ENCODE results near the gene UROD.

The UROD gene

DNA sequence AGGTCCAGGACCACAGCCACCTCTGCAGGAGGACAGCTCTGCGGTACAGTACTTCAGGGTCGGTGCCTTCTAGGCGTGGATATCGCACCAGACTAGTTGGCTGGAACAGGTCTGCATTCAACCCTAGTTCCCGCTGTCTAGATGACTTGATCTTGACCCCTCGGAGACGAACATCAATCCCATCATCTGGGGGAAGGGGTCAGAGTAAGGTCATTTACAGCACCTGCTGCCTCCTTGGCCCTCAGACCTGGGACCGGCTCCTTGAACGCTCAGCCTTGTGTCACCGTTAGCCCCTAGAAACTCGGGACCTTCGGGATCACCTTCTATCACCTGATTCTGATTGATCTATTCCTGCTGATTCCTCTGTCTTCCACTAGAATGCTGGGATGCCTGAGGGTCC is 3.5 kb upstream of the UROD start:
- no peak for DNase-seq (ENCODE audit: low read depth)

DNA sequence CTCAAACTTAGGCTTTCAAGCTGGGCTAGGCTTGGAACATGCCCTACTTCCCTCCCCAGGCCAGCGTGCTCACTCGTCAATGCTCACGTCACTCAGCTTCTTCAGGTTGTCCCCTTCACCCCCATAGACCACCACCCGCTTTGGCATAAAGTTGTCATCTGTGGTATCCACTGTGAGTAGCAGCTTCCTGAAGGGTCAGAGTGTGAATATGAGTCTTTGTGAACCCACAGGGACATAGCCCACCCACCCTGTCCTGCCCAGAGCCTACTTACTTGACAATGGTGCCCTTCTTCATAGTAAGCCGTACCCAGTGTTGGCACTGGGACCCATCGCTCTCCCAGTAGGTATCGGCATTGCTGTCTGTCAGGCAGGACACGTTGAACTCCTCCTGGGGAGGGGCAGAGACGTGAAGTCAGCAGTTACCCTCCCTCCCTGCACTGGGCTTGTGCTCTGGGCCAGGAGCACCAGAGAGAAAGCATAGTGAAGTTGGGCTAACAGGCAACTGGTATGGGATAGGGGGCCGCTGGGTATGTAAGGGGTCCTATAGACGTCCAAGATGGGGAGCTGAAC is 2.7 kb upstream of the UROD start:
- no peak for DNase-seq (ENCODE audit: low read depth)

DNA sequence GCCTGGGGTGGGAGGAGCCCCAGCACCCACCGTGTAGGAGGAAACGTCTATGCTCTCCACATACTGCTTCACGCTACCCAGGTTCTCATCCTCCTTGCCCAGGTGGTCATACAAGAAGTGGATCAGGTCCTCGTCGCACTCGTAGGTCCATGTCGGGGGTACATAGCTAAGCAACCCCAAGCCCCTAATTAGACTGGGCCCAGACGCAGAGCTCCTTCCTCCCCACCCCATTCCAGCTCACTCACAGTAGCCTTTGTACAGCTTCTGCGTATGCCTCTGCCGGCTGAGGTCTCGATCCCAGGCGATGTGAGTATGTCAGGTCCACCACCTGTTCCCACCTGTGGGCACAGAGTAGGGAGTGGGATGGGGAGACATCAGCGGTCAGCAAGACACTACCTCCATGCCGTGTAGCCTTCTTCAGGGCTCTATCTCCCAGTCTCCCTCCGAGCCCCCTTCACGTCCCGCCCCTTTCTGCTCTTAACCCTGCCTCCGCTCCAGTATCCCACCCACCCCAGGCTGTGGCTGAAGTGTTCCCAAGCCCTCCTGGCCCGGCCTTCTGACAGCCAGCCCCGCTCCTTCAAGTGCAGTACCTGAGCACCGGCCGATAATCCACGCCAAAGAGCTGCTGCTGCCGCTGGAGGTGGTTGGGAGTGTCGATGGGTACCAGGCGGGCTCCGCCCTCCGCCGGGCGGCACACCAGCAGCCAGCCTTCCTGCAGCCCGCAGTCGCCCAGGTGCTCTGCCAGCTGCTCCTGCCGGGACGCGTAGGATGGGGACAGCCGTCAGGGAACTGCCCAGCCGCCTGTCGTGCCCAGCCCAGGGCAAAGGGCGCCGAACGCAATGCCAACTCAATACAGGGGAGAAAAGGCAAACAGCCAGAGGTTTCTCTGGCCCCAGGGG is 1.8 kb upstream of the UROD start:
- DNase-seq (ENCODE audit: low read depth) = peak; percentile 19

DNA sequence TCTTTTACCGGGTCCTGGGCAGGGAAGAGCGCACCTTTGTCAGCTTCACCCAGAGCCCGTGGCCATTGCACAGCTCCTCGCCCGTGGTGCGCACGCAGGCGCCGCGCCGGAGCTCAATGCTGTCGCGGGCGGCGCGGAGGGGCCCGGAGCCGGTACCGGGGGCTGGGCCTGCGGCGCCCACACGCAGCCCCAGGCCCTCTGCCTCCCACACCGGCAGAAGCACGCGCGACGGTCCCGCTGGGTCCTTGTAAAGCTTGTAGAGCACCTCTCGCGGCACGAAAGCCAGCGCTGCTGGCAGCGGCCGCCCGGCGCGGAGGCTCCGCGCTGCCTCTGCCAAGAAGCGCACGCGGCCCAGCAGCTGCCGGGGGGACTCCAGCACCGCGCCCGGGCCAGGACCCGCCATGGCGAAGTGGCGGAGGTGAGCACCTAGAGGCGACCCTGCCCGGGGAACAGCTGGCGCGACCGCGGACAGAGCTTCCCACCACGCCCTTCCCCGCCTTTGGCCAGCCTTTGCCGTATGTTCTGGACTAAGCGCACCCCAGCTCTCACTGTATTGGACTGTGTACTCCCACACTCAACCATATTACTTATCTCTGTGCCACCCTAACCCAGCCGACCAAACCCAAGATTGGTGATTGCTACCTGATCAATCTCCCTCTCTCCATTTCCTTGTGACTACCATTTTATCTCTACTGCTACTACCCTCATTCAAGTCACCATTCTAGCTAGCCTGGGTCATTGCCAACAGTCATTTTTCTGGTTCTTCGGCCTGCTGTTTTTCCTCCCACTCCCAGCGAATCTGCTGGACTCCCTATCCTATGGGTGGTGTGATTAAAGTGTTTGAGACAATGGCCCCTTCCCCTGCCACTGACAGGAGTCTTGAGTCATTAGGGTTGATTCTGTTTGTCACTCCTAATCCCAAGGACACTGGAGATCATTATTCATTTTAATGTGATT is 921 bp upstream of the UROD start, which contains the start of gene HECTD3:
Gene HECTD3 (minus strand): TSS at position 470 of the 957 bp plus-strand sequence. CDS start 67 bp downstream, at position 403.
- peak; percentile 80 for DNase-seq (ENCODE audit: low read depth)

DNA sequence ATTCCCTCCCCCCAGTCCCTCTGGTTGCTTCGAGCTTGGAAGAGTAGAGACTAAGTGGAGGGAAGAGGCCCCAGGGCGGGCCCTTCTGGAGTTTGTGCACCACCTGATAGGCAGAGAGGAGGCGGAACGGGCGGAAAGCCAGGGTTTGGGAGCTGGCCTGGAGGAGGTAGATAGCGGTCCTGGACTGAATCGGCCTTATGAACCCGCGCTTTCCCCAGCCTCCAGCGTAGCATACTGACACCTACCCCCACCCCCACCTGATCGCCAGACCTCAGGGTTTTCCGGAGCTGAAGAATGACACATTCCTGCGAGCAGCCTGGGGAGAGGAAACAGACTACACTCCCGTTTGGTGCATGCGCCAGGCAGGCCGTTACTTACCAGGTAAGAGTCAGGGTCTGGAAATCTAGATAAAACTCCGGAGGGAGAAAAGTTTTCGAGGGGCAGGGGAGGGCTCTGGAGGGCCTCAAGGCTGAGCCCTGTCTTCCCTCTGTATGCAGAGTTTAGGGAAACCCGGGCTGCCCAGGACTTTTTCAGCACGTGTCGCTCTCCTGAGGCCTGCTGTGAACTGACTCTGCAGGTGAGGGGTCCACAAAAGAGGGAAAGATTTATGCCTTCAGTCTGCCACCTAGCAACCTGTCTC is 705 bp downstream of the UROD start:
- DNase-seq (ENCODE audit: low read depth) = peak; percentile 73

DNA sequence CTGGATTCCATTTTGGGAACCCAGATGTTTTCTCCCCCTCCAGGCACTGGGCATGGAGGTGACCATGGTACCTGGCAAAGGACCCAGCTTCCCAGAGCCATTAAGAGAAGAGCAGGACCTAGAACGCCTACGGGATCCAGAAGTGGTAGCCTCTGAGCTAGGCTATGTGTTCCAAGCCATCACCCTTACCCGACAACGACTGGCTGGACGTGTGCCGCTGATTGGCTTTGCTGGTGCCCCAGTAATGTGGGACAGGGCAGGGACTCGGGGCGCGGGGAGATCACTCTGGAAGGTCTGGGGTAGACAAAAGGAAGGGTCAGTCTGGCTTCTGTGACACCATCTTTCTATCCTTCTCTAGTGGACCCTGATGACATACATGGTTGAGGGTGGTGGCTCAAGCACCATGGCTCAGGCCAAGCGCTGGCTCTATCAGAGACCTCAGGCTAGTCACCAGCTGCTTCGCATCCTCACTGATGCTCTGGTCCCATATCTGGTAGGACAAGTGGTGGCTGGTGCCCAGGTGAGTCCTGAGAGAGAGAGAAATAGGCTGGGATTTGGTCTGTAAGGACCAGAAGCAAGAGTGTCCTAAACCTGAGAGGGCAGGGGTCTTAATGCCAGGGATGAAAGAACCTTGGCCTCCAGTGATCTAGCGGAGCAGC is 1.6 kb downstream of the UROD start:
- no peak for DNase-seq (ENCODE audit: low read depth)

DNA sequence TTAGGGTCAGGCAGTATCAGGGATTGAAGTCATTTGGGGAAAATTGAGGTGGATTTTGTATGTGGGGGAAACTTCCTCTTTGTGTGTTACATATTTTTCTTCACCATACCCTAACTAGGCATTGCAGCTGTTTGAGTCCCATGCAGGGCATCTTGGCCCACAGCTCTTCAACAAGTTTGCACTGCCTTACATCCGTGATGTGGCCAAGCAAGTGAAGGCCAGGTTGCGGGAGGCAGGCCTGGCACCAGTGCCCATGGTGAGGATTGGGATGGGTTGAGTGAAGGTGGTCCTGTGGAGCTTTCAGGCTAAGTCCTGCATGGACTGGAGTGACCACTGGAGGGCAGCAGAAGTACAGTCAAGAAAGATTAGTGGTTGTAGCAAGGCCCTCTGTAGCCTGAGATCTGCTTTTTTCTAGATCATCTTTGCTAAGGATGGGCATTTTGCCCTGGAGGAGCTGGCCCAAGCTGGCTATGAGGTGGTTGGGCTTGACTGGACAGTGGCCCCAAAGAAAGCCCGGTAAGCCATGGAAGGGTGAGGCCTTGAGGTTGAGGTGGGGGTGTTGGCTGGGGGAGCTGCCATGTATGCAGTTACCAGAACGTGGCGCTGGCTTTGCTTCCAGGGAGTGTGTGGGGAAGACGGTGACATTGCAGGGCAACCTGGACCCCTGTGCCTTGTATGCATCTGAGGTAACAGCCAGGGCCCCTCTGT is 2.4 kb downstream of the UROD start:
- DNase-seq (ENCODE audit: low read depth) = peak; percentile 84

DNA sequence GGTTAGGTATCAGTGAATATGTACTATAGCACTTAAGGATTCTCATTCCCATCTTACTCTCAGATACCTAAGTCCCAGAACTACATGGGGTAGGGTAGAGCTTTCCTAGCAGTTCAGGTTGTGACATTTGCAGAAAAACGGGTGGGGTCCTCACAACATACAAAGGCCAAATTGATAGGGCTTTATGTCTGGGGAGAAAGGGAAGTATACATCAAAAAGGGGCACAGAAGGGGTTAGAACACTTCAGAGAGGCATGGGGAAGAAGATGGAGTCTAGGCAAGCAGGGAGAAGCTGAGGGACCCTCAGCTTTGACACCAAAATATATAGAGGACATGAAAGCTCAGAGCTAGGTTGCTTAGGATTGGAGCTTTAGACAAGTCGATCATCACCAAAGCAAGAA is 3.6 kb downstream of the UROD start:
- DNase-seq (ENCODE audit: low read depth) = no peak

DNA sequence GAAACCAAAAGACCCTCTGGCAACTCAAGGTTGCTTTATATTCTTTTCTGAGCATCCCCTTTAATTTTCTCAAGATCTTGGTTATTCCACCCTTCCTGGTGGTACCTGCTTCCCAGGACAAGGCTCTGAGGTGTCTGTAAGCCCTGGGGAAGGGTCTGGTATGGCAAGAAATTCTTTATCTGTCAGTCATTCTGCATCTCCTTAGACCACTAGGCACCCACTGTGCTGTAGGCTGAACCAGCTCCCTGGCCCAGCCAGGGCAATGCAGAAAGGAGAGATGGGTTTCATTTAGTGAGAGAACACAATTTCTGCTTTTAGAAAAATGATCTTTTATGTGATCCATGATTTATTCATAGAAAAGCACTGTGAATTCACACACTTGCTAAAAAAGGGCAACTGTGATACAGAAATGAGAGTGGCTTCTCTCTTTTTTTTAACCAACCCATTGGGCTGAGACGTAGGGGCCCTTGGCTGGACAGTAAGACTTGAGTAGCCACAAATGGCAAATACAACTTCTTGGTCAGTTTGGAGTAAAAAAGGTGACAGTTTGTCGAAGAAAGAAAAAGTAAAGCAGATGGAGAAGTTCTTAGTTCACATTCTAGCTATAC is 4.1 kb downstream of the UROD start:
- DNase-seq (ENCODE audit: low read depth) = no peak

DNA sequence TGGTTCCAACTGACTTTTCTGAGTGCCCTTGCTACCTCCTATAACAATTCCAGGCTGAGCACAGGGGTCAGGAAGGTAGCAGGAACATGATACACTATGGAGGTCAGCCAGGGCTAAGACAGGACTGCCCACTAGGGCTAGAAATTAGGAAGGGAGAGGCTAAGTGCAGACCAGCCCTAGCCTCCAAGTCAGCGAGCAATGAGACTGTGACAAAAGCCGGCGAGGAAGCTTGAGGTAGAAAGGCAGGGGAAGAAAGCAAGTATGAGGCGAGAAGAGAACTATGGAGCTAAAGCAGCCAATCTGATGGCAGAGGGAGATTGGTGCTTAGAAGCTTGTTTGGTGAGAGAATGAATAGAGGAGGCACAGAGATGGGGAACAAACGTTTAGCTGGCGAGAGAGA is 4.7 kb downstream of the UROD start:
- no peak for DNase-seq (ENCODE audit: low read depth)

DNA sequence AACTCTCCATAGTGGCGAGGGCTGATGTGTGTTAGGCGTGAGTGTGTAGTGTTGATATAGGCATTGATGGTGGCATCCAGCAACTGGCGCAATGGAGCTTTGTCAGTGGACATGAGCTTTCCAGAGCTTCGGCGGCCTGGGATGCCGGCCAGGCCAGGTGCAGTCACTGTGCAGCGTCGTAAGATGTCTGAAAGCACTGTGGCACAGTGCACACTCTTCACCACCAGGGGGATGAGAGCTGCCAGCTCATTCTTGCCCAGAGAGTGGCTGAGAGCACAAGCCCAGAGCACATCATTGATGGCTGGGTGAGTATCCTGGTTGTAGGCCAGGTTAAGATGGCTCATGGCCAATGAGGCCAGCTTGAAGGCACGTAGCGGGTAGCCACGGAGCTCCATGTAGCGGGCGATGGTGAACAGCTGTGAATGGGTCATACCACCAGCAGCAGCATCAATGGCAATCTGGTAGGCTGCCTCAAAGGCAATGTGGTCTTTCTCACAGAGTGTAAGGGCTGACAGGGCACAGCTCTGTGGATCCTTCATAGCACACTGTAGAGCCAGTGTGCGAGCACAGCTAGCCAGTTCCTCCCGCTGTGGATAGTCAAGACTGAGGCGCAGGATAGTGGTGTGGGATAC is 6.7 kb downstream of the UROD start:
- DNase-seq (ENCODE audit: low read depth) = peak; percentile 60

DNA sequence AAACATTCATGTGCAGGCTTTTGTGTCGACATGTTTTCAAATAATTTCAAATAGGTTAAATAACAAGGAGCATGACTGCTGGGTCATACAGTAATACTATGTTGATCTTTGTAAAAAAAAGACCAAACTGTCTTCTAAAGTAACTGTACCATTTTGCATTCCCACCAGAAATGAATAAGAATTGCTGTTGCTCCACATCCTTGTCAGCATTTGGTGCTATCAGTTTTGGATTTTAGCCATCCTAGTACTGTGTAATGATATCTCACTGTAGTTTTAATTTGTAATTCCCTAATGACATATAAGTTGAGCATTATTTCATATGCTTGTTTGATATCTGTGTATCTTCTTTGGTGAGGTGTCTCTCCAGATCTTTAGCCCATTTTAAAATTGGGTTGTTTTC is 11.6 kb downstream of the UROD start:
- DNase-seq (ENCODE audit: low read depth) = no peak

DNA sequence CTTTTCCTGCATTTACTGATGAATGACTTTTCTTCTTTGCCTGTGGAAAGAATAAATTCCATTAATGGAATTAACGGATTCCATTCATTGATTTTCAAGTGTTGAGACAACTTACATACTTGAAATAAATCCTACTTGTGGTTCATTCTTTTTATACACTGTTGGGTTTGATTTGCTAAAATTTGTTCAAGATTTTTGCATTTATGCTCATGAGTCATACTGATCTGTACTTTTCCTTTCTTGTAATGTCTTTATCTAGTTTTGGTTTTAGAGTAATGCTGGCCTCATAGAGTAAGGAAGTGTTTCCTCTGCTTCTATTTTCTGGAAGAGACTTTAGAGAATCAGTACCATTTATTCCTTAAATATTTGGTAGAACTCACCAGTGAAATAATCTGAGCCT is 14.4 kb downstream of the UROD start:
- peak; percentile 16 for DNase-seq (ENCODE audit: low read depth)

DNA sequence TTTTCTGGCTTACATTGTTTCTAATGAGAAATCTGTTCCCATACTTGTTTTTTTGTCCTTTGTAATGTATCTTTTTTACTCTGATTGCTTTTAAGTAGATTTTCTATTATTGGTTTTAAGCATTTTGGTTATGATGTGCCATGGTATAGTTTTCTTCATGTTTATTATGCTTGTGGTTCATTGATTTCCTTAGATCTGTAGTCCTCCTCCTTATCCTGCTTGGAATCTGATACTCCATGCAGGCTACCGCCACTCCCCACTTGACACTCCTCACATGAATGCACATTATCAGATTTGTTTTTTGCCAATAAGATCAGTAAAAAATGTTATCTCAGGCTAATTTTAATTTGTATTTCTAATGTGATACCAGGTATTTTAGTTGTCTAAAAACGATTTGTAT is 20.8 kb downstream of the UROD start:
- no peak for DNase-seq (ENCODE audit: low read depth)

DNA sequence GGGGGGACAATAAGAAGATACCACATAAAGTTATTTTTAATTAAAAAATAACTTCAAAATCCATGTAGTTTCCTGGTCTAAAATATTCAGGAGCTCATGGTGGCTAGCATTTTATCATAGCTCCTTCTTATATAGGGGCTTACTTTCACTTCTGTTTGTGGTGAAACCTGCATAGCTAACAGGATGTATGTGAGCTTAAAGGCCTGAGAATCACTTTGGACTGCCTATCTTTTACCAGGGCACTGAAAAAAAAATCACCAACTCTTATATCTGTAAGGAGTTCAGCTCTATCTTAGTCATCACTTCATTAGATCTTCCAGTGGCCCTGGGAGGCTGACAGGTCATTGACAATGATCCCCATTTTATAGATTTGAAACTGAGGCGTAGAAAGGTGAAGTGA is 21.3 kb downstream of the UROD start:
- DNase-seq (ENCODE audit: low read depth) = no peak

DNA sequence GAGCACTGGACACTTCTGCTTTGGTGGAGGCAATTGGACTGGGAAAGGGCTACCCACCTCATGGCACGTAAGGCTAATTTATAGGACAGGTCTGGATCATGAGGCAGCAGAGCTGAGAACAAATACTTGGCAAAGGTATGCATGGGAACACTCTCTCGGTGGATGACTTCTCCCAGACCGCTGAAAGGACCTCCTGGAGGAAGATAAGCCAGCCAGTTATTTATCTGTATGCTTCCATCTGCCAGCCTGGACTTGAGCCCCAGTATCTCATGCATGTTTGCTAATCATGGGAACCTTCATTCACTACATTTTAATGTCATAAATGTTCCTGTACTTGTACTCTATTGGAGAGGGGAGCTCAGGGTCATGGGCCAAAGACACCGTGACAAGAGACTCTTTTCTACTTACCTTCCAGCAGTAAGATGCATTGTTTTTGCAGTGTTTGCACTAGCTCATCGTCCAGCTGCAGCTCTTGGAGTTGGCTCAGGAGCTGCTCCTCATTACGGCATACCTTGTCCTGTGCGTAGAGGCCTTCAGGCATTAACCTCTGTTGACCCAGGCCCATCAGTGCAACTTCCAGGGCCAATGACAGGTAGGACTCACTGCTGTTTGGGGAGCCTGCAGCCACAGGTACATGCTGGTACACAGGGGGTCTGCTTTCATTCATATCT is 23.7 kb downstream of the UROD start:
- DNase-seq (ENCODE audit: low read depth) = no peak

DNA sequence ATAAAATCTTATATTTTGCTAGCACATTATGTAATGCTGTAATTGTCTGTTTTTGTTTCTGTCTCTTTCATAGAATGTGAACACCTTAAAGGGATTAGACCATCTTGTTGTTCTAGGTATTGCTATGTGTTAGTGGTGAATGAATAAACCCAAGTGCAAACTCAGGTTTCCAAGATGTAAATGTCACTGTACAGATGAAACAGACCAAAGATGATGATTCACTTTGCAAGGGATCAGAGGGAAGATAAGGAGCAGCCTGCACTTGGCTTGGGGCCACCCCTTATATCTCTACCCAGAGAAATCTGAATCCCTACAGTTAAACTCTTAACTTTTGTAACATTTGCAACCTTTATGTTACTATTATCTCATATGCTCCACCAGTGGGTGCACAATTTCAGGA is 25.4 kb downstream of the UROD start:
- DNase-seq (ENCODE audit: low read depth) = peak; percentile 18

DNA sequence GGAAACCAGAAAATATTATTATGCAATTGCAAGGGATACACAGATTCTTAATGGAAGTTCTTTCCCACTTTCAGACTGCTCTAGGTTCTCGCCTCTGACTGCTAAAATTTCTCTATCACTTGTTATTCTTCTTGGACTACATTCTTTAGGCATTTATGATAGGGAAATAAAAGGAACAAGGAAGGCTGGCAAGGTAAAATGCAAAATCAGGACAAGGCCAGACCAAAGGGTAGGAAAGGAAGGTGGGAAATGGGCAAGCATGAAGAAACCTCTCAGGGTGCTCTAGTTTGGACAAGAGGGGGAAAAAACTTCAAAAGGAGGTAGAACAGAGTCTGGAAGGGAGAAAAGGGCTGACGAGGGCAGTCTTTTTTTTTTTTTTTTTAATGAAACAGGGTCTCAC is 26.2 kb downstream of the UROD start:
- DNase-seq (ENCODE audit: low read depth) = no peak

DNA sequence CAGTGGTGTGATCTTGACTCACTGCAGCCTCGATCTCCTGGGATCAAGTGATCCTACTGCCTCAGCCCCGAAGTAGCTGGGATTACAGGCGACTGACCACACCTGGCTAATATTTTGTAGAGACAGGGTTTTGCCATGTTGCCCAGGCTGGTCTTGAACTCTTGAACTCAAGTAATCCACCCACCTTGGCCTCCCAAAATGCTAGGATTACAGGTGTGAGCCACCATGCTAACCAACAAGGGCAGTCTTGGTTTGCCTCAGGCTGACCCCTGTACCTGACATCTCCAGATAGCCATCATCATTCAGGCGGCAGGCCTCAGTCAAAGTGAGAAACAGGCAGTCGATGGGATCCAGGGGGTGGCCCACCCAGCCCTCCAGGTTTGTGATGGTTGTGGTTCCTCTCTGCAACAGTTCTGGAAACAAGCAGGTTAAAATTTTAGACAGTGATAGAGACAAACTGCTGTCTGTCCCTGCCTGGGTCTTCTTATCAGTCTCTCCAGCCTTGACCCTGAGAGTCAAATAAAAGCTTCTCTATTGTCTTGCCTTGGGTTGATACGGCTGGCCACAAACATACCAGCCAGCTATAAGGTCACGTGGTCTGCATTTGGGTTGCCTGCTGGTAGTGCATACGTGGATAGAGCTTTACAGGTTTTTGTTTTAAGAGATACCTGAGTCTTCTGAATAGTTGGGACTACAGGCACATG is 26.8 kb downstream of the UROD start:
- DNase-seq (ENCODE audit: low read depth) = no peak

Data from EH (cell line).